DMS79 treated with DMSO at 0.1 percent for 48 hours (cell line): ENCODE results near the gene TENM4.

ENCODE experiments used
- DNase-seq: peaks from one replicate; lab custom pipeline; 2025; lab: John Stamatoyannopoulos, UW

Gene TENM4

GRCh38 chr11:79440571-79441460 lies at the start of gene TENM4:
Gene TENM4, minus strand, starts transcription at chr11:79441030. Its CDS starts 371,086 bp downstream, at chr11:79069944.
- peak; percentile 36 for DNase-seq

GRCh38 chr11:79488286-79488685 lies 47.5 kb upstream of the TENM4 start:
- DNase-seq = no peak

GRCh38 chr11:79487412-79487811 lies 46.6 kb upstream of the TENM4 start:
- no peak for DNase-seq

- DNase-seq = no peak
These were observed 45.6 kb upstream of the TENM4 start for GRCh38 chr11:79486242-79486984.

GRCh38 chr11:79485694-79486093 lies 44.9 kb upstream of the TENM4 start:
- no peak for DNase-seq

- no peak for DNase-seq
These were observed 44.0 kb upstream of the TENM4 start for GRCh38 chr11:79484872-79485271.

GRCh38 chr11:79482800-79483199 lies 42.0 kb upstream of the TENM4 start:
- DNase-seq = no peak

GRCh38 chr11:79481795-79482194 lies 41.0 kb upstream of the TENM4 start:
- no peak for DNase-seq

- DNase-seq = no peak
These were observed 40.0 kb upstream of the TENM4 start for GRCh38 chr11:79480864-79481263.

- no peak for DNase-seq
These were observed 32.1 kb upstream of the TENM4 start for GRCh38 chr11:79472819-79473529.

GRCh38 chr11:79471071-79471844 lies 30.4 kb upstream of the TENM4 start:
- no peak for DNase-seq

- DNase-seq = no peak
These were observed 29.3 kb upstream of the TENM4 start for GRCh38 chr11:79470161-79470560.

- DNase-seq = no peak
These were observed 26.9 kb upstream of the TENM4 start for GRCh38 chr11:79467761-79468160.

GRCh38 chr11:79466411-79466810 lies 25.6 kb upstream of the TENM4 start:
- no peak for DNase-seq

GRCh38 chr11:79465160-79465559 lies 24.3 kb upstream of the TENM4 start:
- no peak for DNase-seq

- DNase-seq = no peak
These were observed 21.1 kb upstream of the TENM4 start for GRCh38 chr11:79461666-79462645.

GRCh38 chr11:79461144-79461543 lies 20.3 kb upstream of the TENM4 start:
- no peak for DNase-seq

GRCh38 chr11:79458709-79459108 lies 17.9 kb upstream of the TENM4 start:
- no peak for DNase-seq

- DNase-seq = no peak
These were observed 15.7 kb upstream of the TENM4 start for GRCh38 chr11:79456501-79456900.

GRCh38 chr11:79453617-79454016 lies 12.8 kb upstream of the TENM4 start:
- no peak for DNase-seq

- DNase-seq = no peak
These were observed 8.2 kb upstream of the TENM4 start for GRCh38 chr11:79449040-79449439.
